ENCODE measurements around the gene LPAR3. TPM values are rescaled to one million over a fixed set of nuclear protein-coding genes. Genes with fewer than 3 reads are reported as not detected.

Gene LPAR3
- total RNA-seq, 2 donors from 2014 or later: 40.4 to 56.7 TPM

DNA sequence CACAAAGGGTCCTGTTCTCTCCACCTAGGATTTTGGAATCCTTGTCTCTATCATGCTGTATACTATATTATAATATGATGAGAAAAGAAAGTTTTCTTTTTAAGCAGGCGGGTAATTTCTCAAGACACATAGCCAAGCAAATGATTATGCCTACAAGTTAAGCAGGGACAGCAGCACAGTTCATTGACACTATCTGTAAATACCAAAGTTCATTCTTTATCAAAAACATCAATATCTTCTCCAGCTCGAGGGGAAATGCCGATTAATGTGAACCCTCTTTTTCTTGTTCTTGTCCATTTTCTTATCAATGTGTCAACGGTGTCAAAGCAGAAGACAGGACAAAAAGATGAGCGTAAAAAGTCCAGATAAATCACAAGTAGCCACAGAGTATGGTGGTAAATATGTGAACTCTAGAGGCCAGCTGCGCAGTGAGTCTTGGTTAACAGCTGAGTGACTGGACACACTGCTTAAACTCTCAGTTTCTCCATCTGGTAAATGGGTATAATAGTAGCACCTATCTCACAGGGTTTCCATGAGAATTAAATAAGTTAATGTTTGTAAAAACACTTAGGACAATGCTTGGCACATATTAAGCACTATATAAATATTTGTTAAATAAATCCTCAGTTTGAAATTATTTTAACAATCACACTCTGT, 30.9 kb downstream of the LPAR3 start:
- H3K27me3 ChIP-seq: no peaks in the 10 kb centered on the region
- H3K9me3 ChIP-seq: no peaks in the 10 kb centered on the region
- H3K4me1 ChIP-seq: no peaks in the 10 kb centered on the region
- TF ChIP-seq CTCF (IDR thresholded peaks at IDR 0.05): no peak
- DNase-seq (ENCODE audit: low spot score): no peak
- no peak overlapping the region for H3K27ac ChIP-seq
- H3K4me3 ChIP-seq: no peak overlapping the region
- H3K36me3 ChIP-seq: no peaks in the 10 kb centered on the region

- no peaks in the 10 kb centered on the region for H3K27me3 ChIP-seq
- no peak overlapping the region for H3K4me3 ChIP-seq
- no peaks in the 10 kb centered on the region for H3K9me3 ChIP-seq
- no peaks in the 10 kb centered on the region for H3K36me3 ChIP-seq
- no peaks in the 10 kb centered on the region for H3K4me1 ChIP-seq
- no peak overlapping the region for H3K27ac ChIP-seq
- no peak for DNase-seq (ENCODE audit: low spot score)
- TF ChIP-seq CTCF (IDR thresholded peaks at IDR 0.05): no peak
These were observed 31.5 kb downstream of the LPAR3 start for GRCh38 chr1:84861516-84861915.

DNA sequence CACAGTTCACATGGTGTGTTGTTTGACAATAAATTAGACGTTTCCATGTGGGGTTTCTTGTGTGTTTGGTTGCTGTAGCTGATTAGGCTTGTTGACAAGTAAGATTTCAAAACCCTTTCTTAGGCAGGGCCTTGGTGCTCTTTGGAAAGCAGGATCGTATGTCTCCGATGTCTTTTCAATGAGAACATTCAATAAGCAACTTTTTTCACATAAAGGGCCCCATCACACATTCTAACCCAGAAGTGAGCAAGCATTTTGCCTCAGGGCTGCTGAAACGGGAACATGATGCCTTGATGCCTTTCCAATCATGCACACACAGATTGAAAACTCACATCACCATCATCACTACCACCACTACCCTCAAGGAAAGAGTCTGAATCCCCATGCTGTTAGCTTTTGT, 33.1 kb downstream of the LPAR3 start:
- H3K9me3 ChIP-seq: no peaks in the 10 kb centered on the region
- H3K4me3 ChIP-seq: no peak overlapping the region
- no peak for TF ChIP-seq CTCF (IDR thresholded peaks at IDR 0.05)
- H3K36me3 ChIP-seq: no peaks in the 10 kb centered on the region
- H3K27ac ChIP-seq: no peak overlapping the region
- H3K4me1 ChIP-seq: peaks cover 0 to 12% of the 10 kb centered on the region in 2 donors
- no peaks in the 10 kb centered on the region for H3K27me3 ChIP-seq
- no peak for DNase-seq (ENCODE audit: low spot score)

DNA sequence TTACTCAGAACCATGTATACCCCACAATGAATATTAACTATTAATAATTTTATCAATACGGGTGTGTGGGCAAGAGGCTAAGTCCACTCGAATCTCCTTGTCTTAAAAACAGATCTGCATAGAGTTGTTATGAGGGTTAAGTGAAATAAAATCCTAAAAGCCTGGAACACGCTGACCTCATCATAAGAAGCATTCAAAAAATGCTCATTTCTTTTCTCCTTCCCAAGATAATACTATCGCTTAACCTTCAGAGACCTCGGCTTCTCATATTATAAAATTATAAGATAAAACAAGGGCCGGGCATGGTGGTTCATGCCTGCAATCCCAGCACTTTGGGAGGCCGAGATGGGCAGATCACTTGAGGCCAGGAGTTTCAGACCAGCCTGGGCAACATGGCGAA, 35.1 kb downstream of the LPAR3 start:
- H3K4me3 ChIP-seq: no peak overlapping the region
- no peak overlapping the region for H3K27ac ChIP-seq
- no peak for TF ChIP-seq CTCF (IDR thresholded peaks at IDR 0.05)
- no peak for DNase-seq (ENCODE audit: low spot score)
- peaks cover 0 to 12% of the 10 kb centered on the region in 2 donors for H3K4me1 ChIP-seq
- H3K27me3 ChIP-seq: no peaks in the 10 kb centered on the region
- no peaks in the 10 kb centered on the region for H3K9me3 ChIP-seq
- H3K36me3 ChIP-seq: no peaks in the 10 kb centered on the region

- Histone ChIP-seq H3K27me3 (no peaks in the 10 kb centered on the region), H3K4me1 (peaks cover 0 to 12% of the 10 kb centered on the region in 2 donors), H3K4me3 (no peak overlapping the region), H3K27ac (no peak overlapping the region), H3K9me3 (no peaks in the 10 kb centered on the region), H3K36me3 (no peaks in the 10 kb centered on the region)
- no peak for DNase-seq (ENCODE audit: low spot score)
- TF ChIP-seq CTCF (IDR thresholded peaks at IDR 0.05): no peak
These were observed 36.2 kb downstream of the LPAR3 start for GRCh38 chr1:84856726-84857270.
